Liver (tissue), 3 donors: Measurements from ENCODE around the gene ENTHD1.

Experiments used
- CTCF ChIP-seq: fragments of 150-350 bp; IDR thresholded peaks from 2 replicates; pipeline ENCODE4 v1.5.1; 2017; ENCODE audit warnings: improper control_type of control experiment, low read depth, low read length; ENCODE audit not compliant: missing input control
- FOXA1 ChIP-seq: IDR thresholded peaks from 2 replicates; pipeline ENCODE4 v1.6.1; 2016; ENCODE audit warnings: antibody characterized with exemption
- GABPA ChIP-seq, 2 donors: IDR thresholded peaks in 1 of 2; conservative IDR thresholded peaks in 1 of 2; 2 replicates each; pipeline ENCODE4 v1.6.1; 2016; ENCODE audit warnings: antibody characterized with exemption in 2 of 2, mild to moderate bottlenecking in 1 of 2, moderate library complexity in 1 of 2
- HNF4A ChIP-seq, 2 donors: conservative IDR thresholded peaks; 2 replicates each; pipeline ENCODE4 v1.6.1; 2016; ENCODE audit warnings: antibody characterized with exemption in 2 of 2, mild to moderate bottlenecking in 2 of 2
- JUND ChIP-seq, 2 donors: IDR thresholded peaks; 2 replicates each; pipeline ENCODE4 v1.6.1; 2016; ENCODE audit warnings: antibody characterized with exemption in 2 of 2
- MAX ChIP-seq: IDR thresholded peaks from 2 replicates; pipeline ENCODE4 v1.6.1; 2016; ENCODE audit warnings: antibody characterized with exemption
- NR2F2 ChIP-seq: IDR thresholded peaks from 2 replicates; pipeline ENCODE4 v1.6.1; 2016; ENCODE audit warnings: antibody characterized with exemption
- RAD21 ChIP-seq, 2 donors: IDR thresholded peaks; 2 replicates each; pipeline ENCODE4 v1.6.1; 2016; ENCODE audit warnings: antibody characterized with exemption in 2 of 2, mild to moderate bottlenecking in 2 of 2
- REST ChIP-seq: IDR thresholded peaks from 2 replicates; pipeline ENCODE4 v1.6.1; 2016; ENCODE audit warnings: antibody characterized with exemption, mild to moderate bottlenecking
- RXRA ChIP-seq, 2 donors: IDR thresholded peaks; 2 replicates each; pipeline ENCODE4 v1.6.1; 2017 to 2018; ENCODE audit warnings: antibody characterized with exemption in 2 of 2, mild to moderate bottlenecking in 1 of 2
- TAF1 ChIP-seq: conservative IDR thresholded peaks from 2 replicates; pipeline ENCODE4 v1.6.1; 2016; ENCODE audit warnings: antibody characterized with exemption, mild to moderate bottlenecking
- YY1 ChIP-seq: IDR thresholded peaks from 2 replicates; pipeline ENCODE4 v1.6.1; 2016; ENCODE audit warnings: antibody characterized with exemption, mild to moderate bottlenecking
- ZBTB33 ChIP-seq: IDR thresholded peaks from 2 replicates; pipeline ENCODE4 v1.6.1; 2016; ENCODE audit warnings: antibody characterized with exemption
- TF ChIP-seq, protein P1 (sequence below): IDR thresholded peaks from 2 replicates; pipeline ENCODE4 v1.6.1; 2016; ENCODE audit warnings: antibody characterized with exemption
- donor health status: healthy.
- donor health status: healthy.

DNA sequence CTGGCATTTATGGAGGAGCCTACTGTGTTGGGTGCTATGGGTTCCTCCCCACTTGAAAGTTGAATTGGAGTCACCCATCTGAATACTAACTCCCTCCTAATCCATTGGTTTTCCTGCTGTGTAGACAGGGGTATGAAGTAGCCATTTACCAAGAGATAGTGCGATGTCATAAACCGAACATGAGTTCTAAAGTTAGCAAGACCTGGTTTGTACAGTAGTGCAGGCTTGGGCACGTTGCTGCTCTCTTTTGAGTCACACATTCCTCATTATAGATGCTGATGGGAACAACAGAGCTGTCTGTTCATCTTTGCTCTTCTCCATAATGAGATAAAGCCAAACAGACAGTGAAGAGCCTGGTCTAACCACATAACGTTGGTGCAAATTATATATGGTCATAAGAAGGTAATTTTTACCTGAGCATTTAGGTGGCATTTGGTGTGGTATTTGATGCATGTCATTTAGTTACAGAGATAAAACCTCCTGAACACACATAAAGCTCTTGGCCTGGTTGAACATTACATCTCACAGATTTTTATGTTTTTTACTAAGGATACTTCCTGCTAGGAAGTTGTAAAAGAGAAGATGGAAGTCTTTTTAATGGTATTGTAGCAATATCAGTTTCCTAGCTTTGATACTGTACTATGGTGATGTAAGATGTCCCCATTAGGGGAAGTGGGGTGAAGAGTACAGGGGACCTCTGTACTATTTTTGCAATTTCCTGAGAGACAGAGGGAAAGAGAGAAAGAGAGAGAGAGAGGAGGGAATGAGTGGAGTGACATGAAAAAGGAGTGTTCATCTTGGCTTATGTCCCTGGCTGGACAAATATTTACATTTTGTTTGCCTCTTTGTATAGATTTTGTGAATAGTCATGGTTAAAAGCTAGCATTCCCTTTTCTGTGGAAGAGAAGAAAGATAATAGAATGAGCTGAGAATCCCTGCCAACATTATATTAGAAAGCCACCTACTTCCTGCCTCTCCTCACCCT lies 35.3 kb upstream of the ENTHD1 start:
- no peak for TF ChIP-seq JUND (IDR thresholded peaks at IDR 0.05)
- TF ChIP-seq CTCF: no peak
- TF ChIP-seq TAF1: no peak
- TF ChIP-seq YY1: no peak
- TF ChIP-seq RAD21 (IDR thresholded peaks at IDR 0.05): no peak
- TF ChIP-seq, protein P1, sequence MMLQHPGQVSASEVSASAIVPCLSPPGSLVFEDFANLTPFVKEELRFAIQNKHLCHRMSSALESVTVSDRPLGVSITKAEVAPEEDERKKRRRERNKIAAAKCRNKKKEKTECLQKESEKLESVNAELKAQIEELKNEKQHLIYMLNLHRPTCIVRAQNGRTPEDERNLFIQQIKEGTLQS: no peak
- no peak for TF ChIP-seq RXRA (IDR thresholded peaks at IDR 0.05)
- TF ChIP-seq HNF4A (conservative IDR thresholded peaks at IDR 0.05): no peak
- TF ChIP-seq REST: no peak
- TF ChIP-seq MAX: no peak
- no peak for TF ChIP-seq NR2F2
- no peak for TF ChIP-seq ZBTB33
- TF ChIP-seq GABPA (IDR thresholded peaks at IDR 0.05 in 1 of 2, conservative IDR thresholded peaks at IDR 0.05 in 1 of 2): no peak
- no peak for TF ChIP-seq FOXA1
